K562 (cell line): ENCODE results near the gene ARID4B. TPM values are rescaled to one million over a fixed set of nuclear protein-coding genes. Genes with fewer than 3 reads are reported as not detected.
A peak's percentile ranks its signal among the peaks of the same experiment; 100 is the strongest.

Source experiments
- CBFA2T3 ChIP-seq: fragments of 450-650 bp; IDR thresholded peaks from 2 replicates; pipeline ENCODE4 v1.6.1; 2017
- CEBPB ChIP-seq: fragments of 450-650 bp; IDR thresholded peaks from 2 replicates; pipeline ENCODE4 v1.6.1; 2016; ENCODE audit warnings: missing genetic modification characterization, missing compliant biosample characterization
- CEBPG ChIP-seq, 3 experiments: fragments of 200-800 bp in 1 of 3; sonication (Bioruptor generic) in 1 of 3; sonication (generic) in 1 of 3; formaldehyde crosslinking in 1 of 3; IDR thresholded peaks in 2 of 3; conservative IDR thresholded peaks in 1 of 3; 2 replicates each; pipeline versions ENCODE4 v1.6.1 to v1.8.0; 2016 to 2022; ENCODE audit warnings: missing compliant biosample characterization in 2 of 3, missing genetic modification characterization in 2 of 3, mild to moderate bottlenecking in 1 of 3, missing genetic modification reagents in 1 of 3
- CGGBP1 ChIP-seq: fragments of 250-450 bp; sonication (Bioruptor Pico); IDR thresholded peaks from 2 replicates; pipeline ENCODE4 v1.9.0; 2021; ENCODE audit warnings: mild to moderate bottlenecking
- CHCHD3 ChIP-seq: fragments of 250-450 bp; sonication (Bioruptor Pico); IDR thresholded peaks from 2 replicates; pipeline ENCODE4 v2.1.2; 2022; ENCODE audit warnings: mild to moderate bottlenecking
- CLOCK ChIP-seq: fragments of 250-450 bp; sonication (Bioruptor Pico); IDR thresholded peaks from 2 replicates; pipeline ENCODE4 v1.4.0; 2020; ENCODE audit warnings: mild to moderate bottlenecking, moderate library complexity, borderline replicate concordance
- ELF2 ChIP-seq: fragments of 250-450 bp; sonication (Bioruptor Pico); IDR thresholded peaks from 2 replicates; pipeline ENCODE4 v1.5.0; 2021; ENCODE audit warnings: mild to moderate bottlenecking
- HEY1 ChIP-seq: fragments of 250-450 bp; sonication (Bioruptor Pico); IDR thresholded peaks from 2 replicates; pipeline ENCODE4 v1.5.0; 2020; ENCODE audit warnings: mild to moderate bottlenecking, moderate library complexity, borderline replicate concordance
- HNRNPH1 ChIP-seq: fragments of 200-400 bp; formaldehyde crosslinking; optimal IDR thresholded peaks from 2 replicates; pipeline ENCODE3; 2017; ENCODE audit warnings: low read depth, mild to moderate bottlenecking, low read length, moderate library complexity
- ILF3 ChIP-seq: fragments of 450-650 bp; IDR thresholded peaks from 2 replicates; pipeline ENCODE4 v1.6.1; 2018; ENCODE audit warnings: antibody characterized with exemption, mild to moderate bottlenecking, moderate library complexity, borderline replicate concordance
- IRF2 ChIP-seq: sonication (generic); formaldehyde crosslinking; IDR thresholded peaks from 2 replicates; pipeline ENCODE4 v1.8.1; 2022; ENCODE audit warnings: mild to moderate bottlenecking, missing genetic modification reagents
- MAFF ChIP-seq: IDR thresholded peaks from 2 replicates; pipeline ENCODE4 v1.6.1; 2012; ENCODE audit warnings: low read length, improper control_type of control experiment
- MCM2 ChIP-seq: fragments of 450-650 bp; IDR thresholded peaks from 2 replicates; pipeline ENCODE4 v1.6.1; 2017; ENCODE audit warnings: low read depth, mild to moderate bottlenecking
- MCM3 ChIP-seq: fragments of 450-650 bp; IDR thresholded peaks from 2 replicates; pipeline ENCODE4 v1.6.1; 2016
- PTRF ChIP-seq: fragments of 450-650 bp; IDR thresholded peaks from 2 replicates; pipeline ENCODE4 v1.6.1; 2016; ENCODE audit warnings: mild to moderate bottlenecking, missing genetic modification characterization, missing compliant biosample characterization
- PTTG1 ChIP-seq: fragments of 450-650 bp; IDR thresholded peaks from 2 replicates; pipeline ENCODE4 v1.6.1; 2016; ENCODE audit warnings: low read depth, mild to moderate bottlenecking, missing genetic modification characterization, missing compliant biosample characterization
- STAT5A ChIP-seq: IDR thresholded peaks from 2 replicates; pipeline ENCODE4 v1.6.1; 2012; ENCODE audit warnings: low read length, inconsistent platforms, borderline replicate concordance
- TEAD2 ChIP-seq: fragments of 450-650 bp; IDR thresholded peaks from 2 replicates; pipeline ENCODE4 v1.6.1; 2016; ENCODE audit warnings: missing genetic modification characterization, control low read depth, missing compliant biosample characterization
- ZMIZ1 ChIP-seq, 2 experiments: fragments of 150-350 bp in 1 of 2; IDR thresholded peaks; 2 replicates each; pipeline ENCODE4 v1.6.1; 2012 to 2016; ENCODE audit warnings: low read depth in 2 of 2, low read length in 2 of 2, mild to moderate bottlenecking in 1 of 2, moderate library complexity in 1 of 2
- ZNF146 ChIP-seq: IDR thresholded peaks from one replicate; pipeline ENCODE4 v1.6.1; 2018; ENCODE audit warnings: missing compliant biosample characterization; ENCODE audit not compliant: unreplicated experiment
- ZNF512 ChIP-seq: IDR thresholded peaks from 2 replicates; pipeline ENCODE4 v1.6.1; 2016; ENCODE audit warnings: missing genetic modification characterization, missing compliant biosample characterization
- polyA plus RNA-seq, 8 experiments: library from polyadenylated mRNA; depleted of rRNA in 4 of 8; stranded (reverse) in 5 of 8; unstranded in 3 of 8; fragments of >200 nt; fragmentation: Nextera tagmentation in 2 of 8; fragmentation: Illumina TruSeq in 1 of 8; extraction: Ambion mirVana in 2 of 8; extraction: Trizol in 1 of 8; gene quantifications; 2 replicates each; pipeline versions ENCODE4 v1.2.1 to v1.2.3, GENCODE V29; 2011 to 2014; ENCODE audit warnings: inconsistent platforms in 1 of 8, missing spikeins in 1 of 8
- total RNA-seq, 7 experiments: library from RNA; depleted of rRNA in 6 of 7; stranded (reverse); fragments of >200 nt in 6 of 7; fragmentation: Illumina TruSeq in 2 of 7; extraction: Trizol in 2 of 7; gene quantifications; 2 replicates each; pipeline versions ENCODE4 v1.2.1 to v1.2.3, GENCODE V29; 2011 to 2021; ENCODE audit warnings: low replicate concordance in 1 of 7

The ARID4B gene
- total and polyA plus RNA-seq, 9 of the 15 experiments (the other 6 are each of a cell fraction or from before 2014, with no cell fraction given), result 8.4 to 38.9 (median 18.5) TPM

- TF ChIP-seq CLOCK (CRISPR knock-in tag) (no peak), CHCHD3 (CRISPR knock-in tag) (no peak), ZNF146 (no peak), PTRF (tag) (no peak), ELF2 (no peak), CBFA2T3 (no peak), STAT5A (no peak), CGGBP1 (no peak), ZNF512 (peak; percentile 41; the same call in 1 of the 2 replicates), MCM2 (no peak), TEAD2 (tag) (no peak), ILF3 (0 out of 2 replicates have a peak, but pooled peaks have one; percentile 18), HNRNPH1 (no peak), HEY1 (CRISPR knock-in tag) (0 out of 2 replicates have a peak, but pooled peaks have one; percentile 51), CEBPB (tag) (peak; percentile 71), CEBPG (CRISPR knock-in tag; IDR thresholded peaks at IDR 0.05) (peak; percentile 31; the same call in 1 of the 2 replicates), CEBPG (tag; conservative IDR thresholded peaks at IDR 0.05 in 1 of 2, IDR thresholded peaks at IDR 0.05 in 1 of 2) (0 out of 4 replicates have a peak, but pooled peaks of 1 of the 2 experiments have one; percentile 22), IRF2 (CRISPR knock-in tag) (no peak), PTTG1 (tag) (no peak), ZMIZ1 (IDR thresholded peaks at IDR 0.05; ENCODE audit: low read depth in 2 of 2, low read length in 2 of 2) (no peak), MCM3 (no peak), MAFF (no peak; the same call in 1 of the 2 replicates)
Observed at GRCh38 chr1:235160383-235160956, 167.5 kb downstream of the ARID4B start (continued).
